ENCODE data around the gene NCAPD3. TPM values are rescaled to one million over a fixed set of nuclear protein-coding genes. Genes with fewer than 3 reads are reported as not detected.

The NCAPD3 gene
- total RNA-seq, 3 donors from 2014 or later (not counting 1 experiment from before 2014, with no cell fraction given): 27.6 to 33.6 (median 31.2) TPM

GRCh38 chr11:134157451-134157850 lies 66.3 kb downstream of the NCAPD3 start:
- WGBS (ENCODE audit: insufficient coverage): 100% methylated on average over 1 of the region's 4 CpGs
- H3K4me1 Mint-ChIP-seq: no peaks in the 10 kb centered on the region
- Histone ChIP-seq H3K36me3 (ENCODE audit: control insufficient read depth, insufficient read depth, low read length) (peaks cover 71% of the 10 kb centered on the region), H3K4me3 (ENCODE audit: low read length) (no peak overlapping the region), H3K27ac (ENCODE audit: low read length) (no peak overlapping the region), H3K9me3 (ENCODE audit: control insufficient read depth, insufficient read depth, low read length) (no peaks in the 10 kb centered on the region), H3K4me1 (ENCODE audit: control insufficient read depth, insufficient read depth, low read length) (no peaks in the 10 kb centered on the region), H3K27me3 (ENCODE audit: control insufficient read depth, insufficient read depth, low read length) (no peaks in the 10 kb centered on the region)
- no peak overlapping the region for H3K4me3 Mint-ChIP-seq
- ATAC-seq (no peak), DNase-seq (no peak)
- H3K36me3 Mint-ChIP-seq: peaks cover 17% of the 10 kb centered on the region
- no peaks in the 10 kb centered on the region for H3K9me3 Mint-ChIP-seq
- H3K27me3 Mint-ChIP-seq (ENCODE audit: low read depth in 2 of 2): no peaks in the 10 kb centered on the region
- no peak overlapping the region for H3K27ac Mint-ChIP-seq
- TF ChIP-seq, protein P1, sequence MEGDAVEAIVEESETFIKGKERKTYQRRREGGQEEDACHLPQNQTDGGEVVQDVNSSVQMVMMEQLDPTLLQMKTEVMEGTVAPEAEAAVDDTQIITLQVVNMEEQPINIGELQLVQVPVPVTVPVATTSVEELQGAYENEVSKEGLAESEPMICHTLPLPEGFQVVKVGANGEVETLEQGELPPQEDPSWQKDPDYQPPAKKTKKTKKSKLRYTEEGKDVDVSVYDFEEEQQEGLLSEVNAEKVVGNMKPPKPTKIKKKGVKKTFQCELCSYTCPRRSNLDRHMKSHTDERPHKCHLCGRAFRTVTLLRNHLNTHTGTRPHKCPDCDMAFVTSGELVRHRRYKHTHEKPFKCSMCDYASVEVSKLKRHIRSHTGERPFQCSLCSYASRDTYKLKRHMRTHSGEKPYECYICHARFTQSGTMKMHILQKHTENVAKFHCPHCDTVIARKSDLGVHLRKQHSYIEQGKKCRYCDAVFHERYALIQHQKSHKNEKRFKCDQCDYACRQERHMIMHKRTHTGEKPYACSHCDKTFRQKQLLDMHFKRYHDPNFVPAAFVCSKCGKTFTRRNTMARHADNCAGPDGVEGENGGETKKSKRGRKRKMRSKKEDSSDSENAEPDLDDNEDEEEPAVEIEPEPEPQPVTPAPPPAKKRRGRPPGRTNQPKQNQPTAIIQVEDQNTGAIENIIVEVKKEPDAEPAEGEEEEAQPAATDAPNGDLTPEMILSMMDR (IDR thresholded peaks at IDR 0.05): no peak
- intact Hi-C loops (cut with micrococcal nuclease): no loop called here

DNA sequence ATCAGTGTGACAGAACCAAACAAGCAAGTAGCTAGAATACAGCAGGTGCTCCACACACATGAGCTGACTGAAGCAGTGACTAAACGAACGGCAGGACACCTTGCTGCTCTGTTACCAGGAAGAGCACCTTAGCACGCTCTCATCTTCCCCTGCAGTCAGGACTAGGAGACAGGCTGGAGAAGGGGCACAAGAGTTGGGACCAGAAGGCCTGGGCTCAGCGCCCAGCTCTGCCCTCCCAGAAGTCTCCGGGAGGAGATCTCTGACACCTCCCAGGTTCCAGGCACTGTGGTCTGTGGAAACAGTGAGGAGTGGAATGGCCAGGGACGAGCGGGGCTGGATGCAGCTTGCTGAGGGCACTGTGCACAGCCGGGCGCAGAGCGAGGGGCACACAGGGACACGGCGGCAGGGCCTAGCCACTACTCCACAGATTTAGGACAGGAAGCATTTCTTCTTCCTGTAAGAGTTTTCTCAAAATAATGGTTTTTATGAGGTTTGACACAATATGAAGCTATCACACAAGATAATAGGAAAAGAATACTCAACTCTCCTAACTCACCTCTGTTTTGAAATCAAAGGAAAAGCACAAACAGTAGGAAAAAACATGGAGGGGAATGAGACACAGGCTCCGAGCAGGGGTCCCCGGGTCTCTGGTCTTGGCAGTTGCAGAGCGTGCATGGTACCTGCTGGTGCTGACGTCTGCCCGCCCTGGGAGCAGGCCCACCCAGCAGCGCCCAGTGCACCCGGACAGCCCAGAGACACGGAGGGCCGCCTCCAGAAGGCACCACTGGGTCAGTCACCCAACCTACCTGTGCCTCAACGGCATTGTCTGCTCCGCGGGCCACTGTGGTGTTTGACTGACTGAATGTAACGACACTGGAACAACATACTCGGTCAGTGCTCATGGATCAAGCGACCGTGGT lies 67.6 kb downstream of the NCAPD3 start:
- Histone ChIP-seq H3K36me3 (ENCODE audit: control insufficient read depth, insufficient read depth, low read length) (peaks cover 63% of the 10 kb centered on the region), H3K4me3 (ENCODE audit: low read length) (no peak overlapping the region), H3K27ac (ENCODE audit: low read length) (no peak overlapping the region), H3K27me3 (ENCODE audit: control insufficient read depth, insufficient read depth, low read length) (no peaks in the 10 kb centered on the region), H3K9me3 (ENCODE audit: control insufficient read depth, insufficient read depth, low read length) (no peaks in the 10 kb centered on the region), H3K4me1 (ENCODE audit: control insufficient read depth, insufficient read depth, low read length) (no peaks in the 10 kb centered on the region)
- intact Hi-C loops (cut with micrococcal nuclease): no loop called here
- Mint-ChIP-seq H3K4me1 (no peaks in the 10 kb centered on the region), H3K9me3 (no peaks in the 10 kb centered on the region), H3K27ac (no peak overlapping the region), H3K36me3 (peaks cover 17% of the 10 kb centered on the region), H3K4me3 (no peak overlapping the region), H3K27me3 (ENCODE audit: low read depth in 2 of 2) (no peaks in the 10 kb centered on the region)
- WGBS (ENCODE audit: insufficient coverage): 98% methylated on average over 28 of the region's 28 CpGs
- TF ChIP-seq, protein P1 (IDR thresholded peaks at IDR 0.05): no peak
- no peak for DNase-seq
- no peak for ATAC-seq

GRCh38 chr11:134155456-134155855 lies 68.3 kb downstream of the NCAPD3 start:
- Histone ChIP-seq H3K4me3 (ENCODE audit: low read length) (no peak overlapping the region), H3K27me3 (ENCODE audit: control insufficient read depth, insufficient read depth, low read length) (no peaks in the 10 kb centered on the region), H3K27ac (ENCODE audit: low read length) (no peak overlapping the region), H3K9me3 (ENCODE audit: control insufficient read depth, insufficient read depth, low read length) (no peaks in the 10 kb centered on the region), H3K4me1 (ENCODE audit: control insufficient read depth, insufficient read depth, low read length) (no peaks in the 10 kb centered on the region), H3K36me3 (ENCODE audit: control insufficient read depth, insufficient read depth, low read length) (peaks cover 57% of the 10 kb centered on the region)
- DNase-seq (no peak), ATAC-seq (no peak)
- intact Hi-C loops (cut with micrococcal nuclease): no loop called here
- no peak overlapping the region for H3K27ac Mint-ChIP-seq
- no peak overlapping the region for H3K4me3 Mint-ChIP-seq
- TF ChIP-seq, protein P1 (IDR thresholded peaks at IDR 0.05): no peak
- 95% methylated on average over 14 of the region's 16 CpGs for WGBS (ENCODE audit: insufficient coverage)
- no peaks in the 10 kb centered on the region for H3K4me1 Mint-ChIP-seq
- H3K27me3 Mint-ChIP-seq (ENCODE audit: low read depth in 2 of 2): no peaks in the 10 kb centered on the region
- H3K36me3 Mint-ChIP-seq: peaks cover 16% of the 10 kb centered on the region
- H3K9me3 Mint-ChIP-seq: no peaks in the 10 kb centered on the region
